OCI-LY7 (cell line): ENCODE results near the gene C9orf50.

Source experiments
- EZH2phosphoT487 ChIP-seq: fragments of 200-600 bp; sonication (generic); IDR thresholded peaks from 2 replicates; pipeline ENCODE4 v1.6.1; 2018; ENCODE audit warnings: low read depth, borderline replicate concordance, mild to moderate bottlenecking, mixed run types, antibody characterized with exemption, low read length, moderate library complexity, mixed read lengths
- TF ChIP-seq, protein P1 (sequence below): fragments of 200-600 bp; sonication (generic); conservative IDR thresholded peaks from 2 replicates; pipeline ENCODE4 v1.5.1; 2014; ENCODE audit warnings: mild to moderate bottlenecking, antibody characterized with exemption, low read length, moderate library complexity, mixed read lengths

GRCh38 chr9:129584136-129584535 lies 36.8 kb downstream of the C9orf50 start:
- no peak for TF ChIP-seq EZH2phosphoT487
- TF ChIP-seq, protein P1, sequence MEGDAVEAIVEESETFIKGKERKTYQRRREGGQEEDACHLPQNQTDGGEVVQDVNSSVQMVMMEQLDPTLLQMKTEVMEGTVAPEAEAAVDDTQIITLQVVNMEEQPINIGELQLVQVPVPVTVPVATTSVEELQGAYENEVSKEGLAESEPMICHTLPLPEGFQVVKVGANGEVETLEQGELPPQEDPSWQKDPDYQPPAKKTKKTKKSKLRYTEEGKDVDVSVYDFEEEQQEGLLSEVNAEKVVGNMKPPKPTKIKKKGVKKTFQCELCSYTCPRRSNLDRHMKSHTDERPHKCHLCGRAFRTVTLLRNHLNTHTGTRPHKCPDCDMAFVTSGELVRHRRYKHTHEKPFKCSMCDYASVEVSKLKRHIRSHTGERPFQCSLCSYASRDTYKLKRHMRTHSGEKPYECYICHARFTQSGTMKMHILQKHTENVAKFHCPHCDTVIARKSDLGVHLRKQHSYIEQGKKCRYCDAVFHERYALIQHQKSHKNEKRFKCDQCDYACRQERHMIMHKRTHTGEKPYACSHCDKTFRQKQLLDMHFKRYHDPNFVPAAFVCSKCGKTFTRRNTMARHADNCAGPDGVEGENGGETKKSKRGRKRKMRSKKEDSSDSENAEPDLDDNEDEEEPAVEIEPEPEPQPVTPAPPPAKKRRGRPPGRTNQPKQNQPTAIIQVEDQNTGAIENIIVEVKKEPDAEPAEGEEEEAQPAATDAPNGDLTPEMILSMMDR: 0 out of 2 replicates have a peak, but pooled peaks have one; percentile 31
